Stomach (tissue), 9 donors: Measurements from ENCODE around the gene NUP35. TPM values are rescaled to one million over a fixed set of nuclear protein-coding genes. Genes with fewer than 3 reads are reported as not detected.

Experiments used
- DNase-seq, 2 donors: peaks; one replicate each; pipeline versions ENCODE4 v3.0.0 to v3.0.0-alpha.2; 2013 to 2019
- H3K27ac ChIP-seq, 5 donors: fragments of 200-600 bp in 4 of 5; sonication (generic) in 4 of 5; one replicate each; pipeline ENCODE4 v1.5.1; 2013 to 2019; ENCODE audit warnings: mild to moderate bottlenecking in 1 of 5, moderate library complexity in 1 of 5
- H3K27me3 ChIP-seq, 3 donors: fragments of 200-600 bp; sonication (generic); one replicate each; pipeline ENCODE4 v1.5.1; 2017 to 2019; ENCODE audit warnings: mixed run types in 1 of 3
- H3K36me3 ChIP-seq, 4 donors: fragments of 200-600 bp; sonication (generic); 1 replicate in 3 of 4; 2 replicates in 1 of 4; pipeline ENCODE4 v1.5.1; 2016 to 2019
- H3K4me1 ChIP-seq, 4 donors: fragments of 200-600 bp; sonication (generic); one replicate each; pipeline ENCODE4 v1.5.1; 2016 to 2019
- H3K4me3 ChIP-seq, 4 donors: fragments of 200-600 bp; sonication (generic) in 3 of 4; one replicate each; pipeline ENCODE4 v1.5.1; 2016 to 2019; ENCODE audit warnings: mild to moderate bottlenecking in 1 of 4
- H3K9me3 ChIP-seq, 4 donors: fragments of 200-600 bp; sonication (generic); one replicate each; pipeline ENCODE4 v1.5.1; 2016 to 2019
- EP300 ChIP-seq: sonication (generic); formaldehyde crosslinking; IDR thresholded peaks from one replicate; pipeline ENCODE4 v1.6.1; 2017; ENCODE audit warnings: antibody characterized with exemption
- POLR2A ChIP-seq, 4 donors: fragments of 450-650 bp; IDR thresholded peaks; one replicate each; pipeline ENCODE4 v1.6.1; 2016; ENCODE audit warnings: antibody characterized with exemption in 4 of 4, control low read depth in 2 of 4, mild to moderate bottlenecking in 1 of 4, moderate library complexity in 1 of 4
- POLR2AphosphoS5 ChIP-seq, 3 donors: sonication (generic); formaldehyde crosslinking; IDR thresholded peaks; one replicate each; pipeline ENCODE4 v1.6.1; 2016; ENCODE audit warnings: antibody characterized with exemption in 3 of 3
- WGBS, 5 donors: extraction: QIAGEN DNeasy Blood & Tissue Kit in 3 of 5; methylation state at CpG; one replicate each; pipeline versions ENCODE4 v1.1.5 to v1.1.7; 2013 to 2018; 5-methylcytosine and 5-hydroxymethylcytosine counted together
- intact Hi-C: fragments of 100-400 bp; cut with DNase I; formaldehyde crosslinking; loops from one replicate; pipeline ENCODE4 v1.15.1; 2023; ENCODE audit warnings: low total_unique reads
- polyA plus RNA-seq, 3 donors: library from polyadenylated mRNA; stranded (reverse); fragments of 200-250 nt; gene quantifications; one replicate each; pipeline ENCODE4 v1.2.3, GENCODE V29; 2013
- total RNA-seq, 5 donors: library from RNA; depleted of rRNA; stranded (reverse); fragments of >200 nt; gene quantifications; one replicate each; pipeline versions ENCODE4 v1.1.0 to v1.2.3, GENCODE V29; 2014 to 2016
- TF ChIP-seq, protein P1 (sequence below), 7 experiments: fragments of 450-650 bp in 4 of 7; fragments of 200-600 bp in 3 of 7; sonication (generic) in 3 of 7; IDR thresholded peaks; one replicate each; pipeline ENCODE4 v1.5.1; 2016 to 2019; ENCODE audit warnings: antibody characterized with exemption in 7 of 7, control low read depth in 2 of 7, mild to moderate bottlenecking in 1 of 7
- donor health status: healthy with polysubstance abuse.
- donor health status: Bipolar disorder and iron deficiency.
- donor health status: healthy.

Gene NUP35
- total and polyA plus RNA-seq, 8 donors, result 1.4 to 59.5 (median 18.0) TPM

DNA sequence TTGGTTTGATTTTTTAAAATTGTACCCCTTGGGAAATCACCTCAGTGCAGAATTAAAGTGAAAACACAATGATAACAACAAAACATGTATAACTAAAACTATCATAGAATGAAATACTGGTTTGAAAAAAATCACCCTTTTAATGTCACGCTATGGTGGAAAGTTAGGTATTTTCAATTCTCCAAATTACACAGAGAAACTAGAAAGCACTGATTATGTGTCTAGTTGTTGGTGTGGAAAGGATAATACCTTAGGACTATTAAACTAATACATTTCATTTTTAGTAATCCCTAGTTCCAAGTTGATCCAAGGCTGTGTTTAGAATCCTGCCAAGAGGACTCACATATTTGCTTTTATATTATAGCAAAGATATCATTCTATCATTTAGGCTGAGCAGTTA, 71.2 kb downstream of the NUP35 start:
- TF ChIP-seq POLR2AphosphoS5 (IDR thresholded peaks at IDR 0.05) (no peak), EP300 (no peak), POLR2A (IDR thresholded peaks at IDR 0.05) (no peak)
- TF ChIP-seq, protein P1, sequence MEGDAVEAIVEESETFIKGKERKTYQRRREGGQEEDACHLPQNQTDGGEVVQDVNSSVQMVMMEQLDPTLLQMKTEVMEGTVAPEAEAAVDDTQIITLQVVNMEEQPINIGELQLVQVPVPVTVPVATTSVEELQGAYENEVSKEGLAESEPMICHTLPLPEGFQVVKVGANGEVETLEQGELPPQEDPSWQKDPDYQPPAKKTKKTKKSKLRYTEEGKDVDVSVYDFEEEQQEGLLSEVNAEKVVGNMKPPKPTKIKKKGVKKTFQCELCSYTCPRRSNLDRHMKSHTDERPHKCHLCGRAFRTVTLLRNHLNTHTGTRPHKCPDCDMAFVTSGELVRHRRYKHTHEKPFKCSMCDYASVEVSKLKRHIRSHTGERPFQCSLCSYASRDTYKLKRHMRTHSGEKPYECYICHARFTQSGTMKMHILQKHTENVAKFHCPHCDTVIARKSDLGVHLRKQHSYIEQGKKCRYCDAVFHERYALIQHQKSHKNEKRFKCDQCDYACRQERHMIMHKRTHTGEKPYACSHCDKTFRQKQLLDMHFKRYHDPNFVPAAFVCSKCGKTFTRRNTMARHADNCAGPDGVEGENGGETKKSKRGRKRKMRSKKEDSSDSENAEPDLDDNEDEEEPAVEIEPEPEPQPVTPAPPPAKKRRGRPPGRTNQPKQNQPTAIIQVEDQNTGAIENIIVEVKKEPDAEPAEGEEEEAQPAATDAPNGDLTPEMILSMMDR (IDR thresholded peaks at IDR 0.05), result no peak
- H3K4me3 ChIP-seq, result no peak overlapping the region
- H3K36me3 ChIP-seq, result peaks cover 0 to 15% (median 14%) of the 10 kb centered on the region in 4 donors
- intact Hi-C loops, result no loop called here
- H3K4me1 ChIP-seq, result no peaks in the 10 kb centered on the region
- 84 to 96% (median 94%) methylated on average over 1 of the region's 1 CpG for WGBS, 5 donors
- DNase-seq, result no peak
- no peaks in the 10 kb centered on the region for H3K27me3 ChIP-seq
- no peaks in the 10 kb centered on the region for H3K9me3 ChIP-seq
- no peak overlapping the region for H3K27ac ChIP-seq

DNA sequence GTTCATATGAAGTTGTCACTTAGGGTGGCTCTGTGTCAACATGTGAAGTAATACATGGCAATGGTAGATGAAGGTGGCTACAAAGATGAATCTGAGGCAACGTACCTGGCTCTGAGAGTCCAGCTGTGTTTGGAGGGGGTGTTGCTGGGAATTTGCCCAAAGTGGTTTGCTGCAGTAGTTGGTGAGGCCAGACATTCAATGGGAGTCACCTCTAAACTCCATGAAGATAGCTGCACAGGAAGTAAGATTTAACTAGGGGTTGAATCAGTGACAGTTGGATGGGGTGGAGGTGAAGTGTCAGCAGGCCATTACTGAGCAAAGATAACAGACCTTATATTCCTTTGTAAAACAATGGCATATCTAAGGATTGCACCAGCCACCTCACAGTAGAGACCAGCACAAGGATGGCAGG, 71.8 kb downstream of the NUP35 start:
- WGBS, 5 donors, result 80 to 97% (median 90%) methylated on average over 1 of the region's 1 CpG
- intact Hi-C loops, result no loop called here

DNA sequence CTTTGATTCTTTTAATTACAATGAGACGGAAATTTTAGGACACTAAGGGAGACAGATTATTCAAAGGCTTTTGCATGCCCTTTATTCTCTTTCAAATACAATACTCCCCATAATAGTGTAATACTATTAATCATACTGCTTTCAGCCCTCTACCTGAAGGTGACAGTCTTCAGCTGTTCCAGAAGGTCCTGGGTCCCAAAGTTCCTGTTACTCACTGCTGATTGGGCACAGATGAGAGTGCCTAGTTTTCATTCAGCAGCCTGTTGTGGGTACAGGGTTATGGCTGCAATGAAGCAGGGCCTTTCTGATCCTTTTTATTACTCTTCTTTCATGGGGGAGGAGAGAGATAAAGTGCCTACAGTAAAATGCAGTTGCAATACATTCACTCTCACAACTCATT, 80.2 kb downstream of the NUP35 start:
- no peak overlapping the region for H3K27ac ChIP-seq
- intact Hi-C loops, result no loop called here
- no peak for DNase-seq
- H3K9me3 ChIP-seq, result peaks cover 0 to 6% (median 1%) of the 10 kb centered on the region in 4 donors
- 86 to 100% (median 95%) methylated on average over 1 of the region's 1 CpG for WGBS, 5 donors
- no peaks in the 10 kb centered on the region for H3K4me1 ChIP-seq
- H3K4me3 ChIP-seq, result no peak overlapping the region
- H3K27me3 ChIP-seq, result no peaks in the 10 kb centered on the region
- peaks cover 0 to 2% (median 0%) of the 10 kb centered on the region in 4 donors for H3K36me3 ChIP-seq
- TF ChIP-seq POLR2AphosphoS5 (IDR thresholded peaks at IDR 0.05), result no peak
- TF ChIP-seq, protein P1 (IDR thresholded peaks at IDR 0.05), result no peak
- TF ChIP-seq POLR2A (IDR thresholded peaks at IDR 0.05), result no peak
- no peak for TF ChIP-seq EP300

More for the DNA sequence above, 71.8 kb downstream of the NUP35 start:
- peaks cover 0 to 12% (median 9%) of the 10 kb centered on the region in 4 donors for H3K36me3 ChIP-seq
- no peak for DNase-seq
- H3K4me3 ChIP-seq, result no peak overlapping the region
- no peaks in the 10 kb centered on the region for H3K9me3 ChIP-seq
- TF ChIP-seq, protein P1 (IDR thresholded peaks at IDR 0.05), result no peak
- TF ChIP-seq EP300 (no peak), POLR2AphosphoS5 (IDR thresholded peaks at IDR 0.05) (no peak), POLR2A (IDR thresholded peaks at IDR 0.05) (no peak)
- no peak overlapping the region for H3K27ac ChIP-seq
- H3K27me3 ChIP-seq, result no peaks in the 10 kb centered on the region
- no peaks in the 10 kb centered on the region for H3K4me1 ChIP-seq

DNA sequence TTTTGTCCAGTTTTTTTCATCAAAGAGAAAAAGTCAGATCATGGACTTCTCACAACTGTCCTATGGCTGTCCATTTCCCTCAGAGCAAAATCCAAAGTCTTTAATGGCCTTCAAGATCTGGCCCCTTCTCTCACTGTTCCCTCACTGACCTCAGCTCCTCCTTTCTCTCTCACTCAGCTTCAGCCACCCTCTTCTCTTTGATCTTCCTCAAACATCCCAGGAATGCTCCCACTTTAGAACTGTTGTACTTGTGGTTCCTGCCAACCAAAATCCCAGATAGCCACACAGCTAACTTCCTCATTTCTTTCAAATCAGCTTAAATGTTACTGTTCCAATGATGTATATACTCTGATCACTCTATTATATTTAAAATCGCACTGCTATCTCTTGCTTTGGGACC, 82.9 kb downstream of the NUP35 start:
- no peak overlapping the region for H3K4me3 ChIP-seq
- no peak for DNase-seq
- H3K4me1 ChIP-seq, result no peaks in the 10 kb centered on the region
- H3K27me3 ChIP-seq, result no peaks in the 10 kb centered on the region
- no peak overlapping the region for H3K27ac ChIP-seq
- peaks cover 0 to 13% (median 3%) of the 10 kb centered on the region in 4 donors for H3K9me3 ChIP-seq
- H3K36me3 ChIP-seq, result peaks cover 0 to 8% (median 0%) of the 10 kb centered on the region in 4 donors
- 67 to 98% (median 77%) methylated on average over 1 of the region's 1 CpG for WGBS, 5 donors
- intact Hi-C loops, result no loop called here
- TF ChIP-seq POLR2AphosphoS5 (IDR thresholded peaks at IDR 0.05) (no peak), POLR2A (IDR thresholded peaks at IDR 0.05) (no peak), EP300 (no peak)
- TF ChIP-seq, protein P1 (IDR thresholded peaks at IDR 0.05), result no peak
